CD4-positive, alpha-beta T cell (primary cell): ENCODE results near the gene MYO9B. TPM values are rescaled to one million over a fixed set of nuclear protein-coding genes. Genes with fewer than 3 reads are reported as not detected.

Experiments used
- ATAC-seq: fragments of 200-7000 bp; cut with Tn5 transposase; one replicate; pipeline ENCODE4 v1.10.0; 2022; ENCODE audit warnings: mild to moderate bottlenecking; ENCODE audit not compliant: poor library complexity
- CTCF ChIA-PET: fragments of 350-600 bp; sonication (Branson Sonifier 250); formaldehyde crosslinking; loops from one replicate; lab custom pipeline; 2021; ENCODE audit warnings: antibody characterized with exemption, inconsistent platforms; lab: Charles Lee
- POLR2A ChIA-PET: fragments of 350-600 bp; sonication (Branson Sonifier 250); formaldehyde crosslinking; loops from one replicate; lab custom pipeline; 2021; ENCODE audit warnings: antibody characterized with exemption, inconsistent platforms; lab: Charles Lee
- DNase-seq, 14 experiments: peaks; one replicate each; pipeline ENCODE4 v3.0.0-alpha.2; 2013 to 2020; ENCODE audit warnings: mixed read lengths in 2 of 14
- H3K27ac ChIP-seq, 2 donors: one replicate each; pipeline versions ENCODE4 v1.5.1 to v1.7.0; 2013; ENCODE audit warnings: low read length in 2 of 2, low read depth in 1 of 2, mild to moderate bottlenecking in 1 of 2
- H3K27me3 ChIP-seq, 2 experiments: 1 replicate in 1 of 2; 2 replicates in 1 of 2; pipeline versions ENCODE4 v1.6.1 to v1.7.0; 2013; ENCODE audit warnings: low read length in 2 of 2, control low read depth in 1 of 2, mild to moderate bottlenecking in 1 of 2, moderate library complexity in 1 of 2; ENCODE audit not compliant: insufficient read depth in 2 of 2, control insufficient read depth in 1 of 2
- H3K36me3 ChIP-seq: one replicate; pipeline ENCODE4 v1.6.1; 2013; ENCODE audit warnings: low read length, control low read depth; ENCODE audit not compliant: insufficient read depth
- H3K4me1 ChIP-seq: one replicate; pipeline ENCODE4 v1.6.1; 2013; ENCODE audit warnings: low read length, control low read depth; ENCODE audit not compliant: insufficient read depth
- H3K4me3 ChIP-seq: one replicate; pipeline ENCODE4 v1.5.1; 2013; ENCODE audit warnings: mild to moderate bottlenecking, low read length, moderate library complexity
- H3K9me3 ChIP-seq, 2 experiments: 1 replicate in 1 of 2; 2 replicates in 1 of 2; pipeline versions ENCODE4 v1.6.1 to v1.7.0; 2013; ENCODE audit warnings: low read length in 2 of 2, mild to moderate bottlenecking in 2 of 2, control low read depth in 1 of 2, moderate library complexity in 1 of 2; ENCODE audit not compliant: control insufficient read depth in 1 of 2, insufficient read depth in 1 of 2
- H3K27ac Mint-ChIP-seq: one replicate; pipeline ENCODE4 v1.8.0; 2020; ENCODE audit warnings: mixed read lengths
- H3K27me3 Mint-ChIP-seq: one replicate; pipeline ENCODE4 v1.8.0; 2021; ENCODE audit warnings: mixed read lengths
- H3K36me3 Mint-ChIP-seq: one replicate; pipeline ENCODE4 v1.8.0; 2021; ENCODE audit warnings: low read depth, mixed read lengths
- H3K4me1 Mint-ChIP-seq: one replicate; pipeline ENCODE4 v1.8.0; 2021; ENCODE audit warnings: low read depth, mixed read lengths
- H3K4me3 Mint-ChIP-seq: one replicate; pipeline ENCODE4 v1.8.0; 2020; ENCODE audit warnings: mild to moderate bottlenecking, mixed read lengths
- H3K9me3 Mint-ChIP-seq: one replicate; pipeline ENCODE4 v1.8.0; 2020; ENCODE audit warnings: mixed read lengths
- CTCF ChIP-seq: fragments of 200-600 bp; IDR thresholded peaks from one replicate; pipeline ENCODE4 v1.8.0; 2022; ENCODE audit warnings: antibody characterized with exemption, mild to moderate bottlenecking
- intact Hi-C, 2 experiments: fragments of 100-400 bp; cut with DNase I in 1 of 2; cut with micrococcal nuclease in 1 of 2; formaldehyde crosslinking; loops; one replicate each; pipeline versions ENCODE4 v1.15.1 to v1.9.0; 2023 to 2025; cut with DNase I, micrococcal nuclease
- total RNA-seq, 174 experiments: library from RNA in 2 of 174; stranded (reverse) in 2 of 174; gene quantifications; one replicate each; pipeline ENCODE4 v1.2.3 and lab custom pipeline; 2021 to 2026

Gene MYO9B
- total RNA-seq, 2 experiments from 2014 or later = 176 to 184 TPM

- ChIA-PET CTCF (no interaction called here), POLR2A (no interaction called here)
- H3K27me3 ChIP-seq = no peaks in the 10 kb centered on the region
- H3K36me3 Mint-ChIP-seq = peaks cover 45% of the 10 kb centered on the region
- peaks cover 60% of the 10 kb centered on the region for H3K36me3 ChIP-seq
- no peak overlapping the region for H3K27ac ChIP-seq
- H3K27ac Mint-ChIP-seq = peak overlapping the region; percentile 64
- intact Hi-C loops = no loop called here
- DNase-seq (peak in 5 of 14 experiments; percentile 15 to 70 (median 32)), ATAC-seq (peak; percentile 38)
- H3K9me3 Mint-ChIP-seq = no peaks in the 10 kb centered on the region
- H3K9me3 ChIP-seq = no peaks in the 10 kb centered on the region
- H3K4me1 ChIP-seq = peaks cover 3% of the 10 kb centered on the region
- H3K4me1 Mint-ChIP-seq = peaks cover 1% of the 10 kb centered on the region
- TF ChIP-seq CTCF = no peak
- peak overlapping the region; percentile 31 for H3K4me3 Mint-ChIP-seq
- no peak overlapping the region for H3K4me3 ChIP-seq
- H3K27me3 Mint-ChIP-seq = no peaks in the 10 kb centered on the region
Observed at GRCh38 chr19:17209126-17210036, 133.8 kb downstream of the MYO9B start.

- intact Hi-C loops = no loop called here
- no peaks in the 10 kb centered on the region for H3K27me3 Mint-ChIP-seq
- no peak overlapping the region for H3K4me3 Mint-ChIP-seq
- ChIA-PET POLR2A (no interaction called here), CTCF (no interaction called here)
- H3K4me1 Mint-ChIP-seq = peaks cover 9% of the 10 kb centered on the region
- H3K27ac Mint-ChIP-seq = no peak overlapping the region
- H3K36me3 ChIP-seq = peaks cover 56% of the 10 kb centered on the region
- ATAC-seq (no peak), DNase-seq (no peak)
- H3K36me3 Mint-ChIP-seq = peaks cover 46% of the 10 kb centered on the region
- no peaks in the 10 kb centered on the region for H3K9me3 ChIP-seq
- H3K27ac ChIP-seq = no peak overlapping the region
- no peaks in the 10 kb centered on the region for H3K27me3 ChIP-seq
- H3K9me3 Mint-ChIP-seq = no peaks in the 10 kb centered on the region
- no peak overlapping the region for H3K4me3 ChIP-seq
- peaks cover 12% of the 10 kb centered on the region for H3K4me1 ChIP-seq
- TF ChIP-seq CTCF = no peak
Observed at GRCh38 chr19:17210296-17210695, 134.7 kb downstream of the MYO9B start.

- peaks cover 56% of the 10 kb centered on the region for H3K36me3 Mint-ChIP-seq
- H3K4me3 ChIP-seq = no peak overlapping the region
- H3K27ac Mint-ChIP-seq = no peak overlapping the region
- peaks cover 46% of the 10 kb centered on the region for H3K36me3 ChIP-seq
- H3K9me3 Mint-ChIP-seq = no peaks in the 10 kb centered on the region
- H3K27me3 ChIP-seq = no peaks in the 10 kb centered on the region
- no peak overlapping the region for H3K4me3 Mint-ChIP-seq
- DNase-seq (no peak), ATAC-seq (no peak)
- H3K4me1 ChIP-seq = peaks cover 22% of the 10 kb centered on the region
- CTCF ChIA-PET = no interaction called here
- no peak overlapping the region for H3K27ac ChIP-seq
- TF ChIP-seq CTCF = no peak
- H3K27me3 Mint-ChIP-seq = no peaks in the 10 kb centered on the region
- no peaks in the 10 kb centered on the region for H3K9me3 ChIP-seq
- intact Hi-C loops = no loop called here
- peaks cover 11% of the 10 kb centered on the region for H3K4me1 Mint-ChIP-seq
- POLR2A ChIA-PET = interaction anchor here (0.6 to 1.7 kb wide), 3 partner anchors 13 to 24 kb away, joined by 3 to 4 read pairs (median 3); partner anchors contain the start of gene OCEL1
Observed at GRCh38 chr19:17211547-17212446, 136.2 kb downstream of the MYO9B start.
